ENCODE data around the gene TSEN34. TPM values are rescaled to one million over a fixed set of nuclear protein-coding genes. Genes with fewer than 3 reads are reported as not detected.
"Not testable (repeated sequence)": the region's sequence is repeated elsewhere in the genome, so short reads cannot be mapped to it uniquely, and the experiment has no call there.

TSEN34 gene
- total RNA-seq, 1 donor from 2014 or later = 95.1 TPM

DNA sequence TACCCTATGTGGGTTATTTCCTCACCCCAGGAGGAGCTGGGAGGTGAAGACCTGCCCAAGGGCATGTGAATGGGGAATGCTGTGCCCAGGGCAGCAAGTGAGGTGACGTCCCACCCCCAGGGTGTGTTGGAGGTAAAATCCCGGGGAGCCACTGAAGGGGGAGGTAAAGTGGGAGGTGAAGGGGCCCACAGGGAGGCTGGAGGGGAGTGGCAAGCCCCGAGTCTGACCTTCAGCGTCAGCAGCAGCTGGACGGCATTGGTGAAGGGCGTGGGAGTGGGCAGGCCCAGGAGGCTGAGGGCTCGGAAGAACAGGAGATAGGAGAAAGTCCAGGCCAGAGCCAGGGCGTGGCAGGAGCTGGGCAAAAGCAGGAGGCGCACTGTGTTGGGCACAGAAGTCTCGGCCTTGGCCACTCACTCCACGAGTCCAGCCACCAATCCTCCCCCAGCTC, 4.2 kb upstream of the TSEN34 start:
- DNase-seq (ENCODE audit: low read depth) = no peak

DNA sequence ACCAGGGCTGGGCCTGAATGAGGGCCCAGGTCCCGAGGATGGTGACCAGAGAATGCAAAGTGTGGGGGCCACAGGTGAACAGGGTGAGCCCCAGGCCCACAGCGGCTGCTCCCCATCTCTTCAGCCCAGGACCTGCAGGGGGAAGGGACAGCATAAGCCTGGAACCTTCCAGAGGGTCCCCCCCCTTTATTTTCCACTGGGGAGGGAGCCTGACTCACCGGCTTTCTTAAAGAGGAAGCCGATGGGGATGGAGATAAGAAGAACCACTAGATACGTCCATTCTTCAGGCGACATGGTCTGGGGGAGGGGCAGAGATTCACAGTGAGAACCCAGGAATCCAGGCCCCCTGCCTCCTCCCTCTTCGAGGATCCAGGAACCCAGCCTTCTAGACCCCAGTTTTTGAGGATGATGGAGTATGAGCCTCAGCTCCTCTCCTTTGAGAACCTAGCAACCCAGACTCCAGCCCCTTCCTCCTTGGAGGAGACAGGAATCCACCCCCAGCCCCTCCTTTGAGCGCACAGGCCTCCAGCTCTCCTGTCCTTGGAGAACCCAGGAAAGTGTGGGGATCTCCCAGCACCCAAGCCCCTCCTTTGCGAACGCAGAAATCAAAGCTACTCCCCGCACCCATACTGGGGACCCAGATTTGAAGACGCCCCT, 2.8 kb upstream of the TSEN34 start:
- no peak for DNase-seq (ENCODE audit: low read depth)

DNA sequence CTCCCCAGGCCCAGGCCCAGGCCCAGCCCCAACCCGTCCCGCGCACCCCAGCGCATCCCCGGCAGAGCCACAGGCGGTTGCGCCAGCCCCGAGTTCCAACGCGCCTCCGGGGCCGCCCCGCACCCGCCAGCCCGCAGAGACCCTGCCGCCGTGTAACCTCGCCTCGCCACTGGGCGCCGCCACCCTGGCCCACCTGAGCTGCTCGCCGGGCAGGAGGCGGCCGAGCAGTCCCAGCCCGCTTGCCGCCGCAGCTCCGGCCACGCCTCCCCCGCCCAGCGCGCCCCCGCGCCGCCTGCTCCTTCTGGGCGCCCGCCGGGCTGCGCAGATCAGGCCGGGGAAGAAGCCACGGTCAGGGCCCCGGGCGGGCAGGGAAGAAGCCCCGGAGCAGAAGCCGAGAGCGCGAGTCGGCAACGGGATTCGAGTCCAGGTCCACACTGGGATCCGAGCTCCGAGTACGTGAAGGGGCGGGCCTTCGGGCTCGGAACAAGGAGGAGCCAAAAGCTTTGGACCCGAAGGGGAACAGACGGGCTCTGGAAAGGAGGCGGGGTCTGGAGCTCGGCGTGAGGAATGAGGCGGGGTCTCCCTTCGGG, 1.9 kb upstream of the TSEN34 start, which contains the start of gene MBOAT7:
TSS of gene MBOAT7 (minus strand) at position 436 of the 590 bp plus-strand sequence. CDS start 1,072 bp downstream, outside the sequence.
- no peak for DNase-seq (ENCODE audit: low read depth)

DNA sequence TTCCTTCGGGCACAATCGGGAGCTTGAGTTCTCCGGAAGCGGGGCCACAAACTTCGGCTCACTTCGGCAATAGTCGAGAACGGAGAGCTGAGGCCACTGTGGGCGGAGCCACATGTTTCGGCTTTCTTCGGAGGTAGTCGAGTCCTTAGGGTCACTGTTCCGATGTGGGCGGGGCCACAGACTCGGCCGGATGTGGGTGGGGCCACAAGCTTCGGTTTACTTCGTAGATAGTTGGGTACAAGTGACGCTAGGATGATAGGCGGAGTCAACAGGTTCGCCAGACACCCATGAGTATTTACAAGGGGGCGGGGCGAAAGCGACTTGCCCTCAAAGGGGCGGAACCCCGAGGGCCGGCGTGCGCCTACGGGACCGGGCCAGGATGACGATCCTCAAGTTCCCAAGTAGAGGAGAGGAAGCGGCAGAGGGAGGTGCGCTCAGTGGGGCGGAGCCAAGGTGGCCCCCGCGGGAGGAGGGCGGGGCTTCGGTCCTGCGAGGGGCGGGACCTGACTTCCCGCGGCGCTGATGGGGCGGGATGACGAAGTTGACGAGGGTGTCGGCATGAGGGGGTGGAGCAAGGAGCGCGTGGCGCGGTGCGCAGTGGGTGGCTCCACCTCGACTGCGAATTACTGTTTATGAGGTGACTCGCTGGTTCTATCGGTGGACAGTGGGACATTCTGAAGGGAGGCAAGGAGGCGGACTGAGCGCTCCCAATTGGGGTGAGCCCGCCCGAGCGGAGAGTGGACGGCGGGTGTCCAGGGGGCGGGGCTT, 1.2 kb upstream of the TSEN34 start:
- peak; percentile 100 for DNase-seq (ENCODE audit: low read depth)

DNA sequence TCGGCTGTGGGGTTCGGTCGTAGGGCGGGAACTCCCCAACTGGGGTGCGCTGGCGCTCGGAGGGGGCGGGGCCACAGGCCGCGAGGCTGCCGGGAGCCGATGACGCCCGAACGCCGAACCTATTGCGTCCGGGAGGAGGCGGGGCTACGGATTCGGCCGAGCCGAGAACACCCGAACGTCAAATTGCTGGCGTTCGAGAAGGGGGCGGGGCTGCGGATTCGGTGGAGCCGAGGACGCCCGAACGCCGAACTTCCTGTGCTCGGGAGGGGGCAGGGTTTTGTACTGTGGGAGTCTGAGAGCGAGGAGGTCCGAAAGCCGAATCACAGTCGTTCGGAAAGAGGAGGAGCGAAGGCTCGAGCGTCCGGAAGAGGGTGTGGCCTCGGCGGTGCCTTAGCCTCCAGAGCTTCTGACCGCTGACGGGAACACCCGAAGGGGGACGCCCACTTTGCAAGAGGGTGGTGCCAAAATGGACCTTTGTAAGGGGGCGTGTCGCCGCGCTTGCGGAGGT, 551 bp upstream of the TSEN34 start:
- DNase-seq (ENCODE audit: low read depth) = peak; percentile 99

DNA sequence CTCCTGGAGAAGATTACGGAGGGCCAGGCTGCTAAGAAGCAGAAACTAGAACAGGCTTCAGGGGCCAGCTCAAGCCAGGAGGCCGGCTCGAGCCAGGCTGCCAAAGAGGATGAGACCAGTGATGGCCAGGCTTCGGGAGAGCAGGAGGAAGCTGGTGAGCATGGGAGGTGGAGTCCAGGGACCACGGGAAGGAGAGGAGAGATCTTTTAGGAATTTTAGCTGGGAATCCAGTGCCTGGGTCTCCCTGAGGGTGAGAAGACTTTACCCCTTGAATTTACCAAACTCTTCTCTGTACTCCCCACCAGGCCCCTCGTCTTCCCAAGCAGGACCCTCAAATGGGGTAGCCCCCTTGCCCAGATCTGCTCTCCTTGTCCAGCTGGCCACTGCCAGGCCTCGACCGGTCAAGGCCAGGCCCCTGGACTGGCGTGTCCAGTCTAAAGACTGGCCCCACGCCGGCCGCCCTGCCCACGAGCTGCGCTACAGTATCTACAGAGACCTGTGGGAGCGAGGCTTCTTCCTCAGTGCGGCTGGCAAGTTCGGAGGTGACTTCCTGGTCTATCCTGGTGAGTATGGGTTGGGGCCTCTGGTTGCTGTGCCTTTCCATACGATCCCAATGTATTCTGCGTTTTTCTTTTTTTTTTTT, 824 bp downstream of the TSEN34 start:
- DNase-seq (ENCODE audit: low read depth) = no peak

DNA sequence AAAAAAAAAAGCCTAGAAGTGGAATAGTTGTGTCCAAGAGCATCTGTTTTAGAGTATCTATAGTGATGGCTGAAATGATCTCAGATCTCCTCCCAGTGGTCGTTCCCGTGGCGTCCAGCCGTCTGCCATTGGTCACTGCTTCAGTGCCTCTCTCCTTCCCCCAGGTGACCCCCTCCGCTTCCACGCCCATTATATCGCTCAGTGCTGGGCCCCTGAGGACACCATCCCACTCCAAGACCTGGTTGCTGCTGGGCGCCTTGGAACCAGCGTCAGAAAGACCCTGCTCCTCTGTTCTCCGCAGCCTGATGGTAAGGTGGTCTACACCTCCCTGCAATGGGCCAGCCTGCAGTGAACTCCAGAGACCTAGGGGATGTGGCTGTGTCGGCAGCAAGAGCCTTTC, 1.9 kb downstream of the TSEN34 start:
- DNase-seq (ENCODE audit: low read depth) = no peak

DNA sequence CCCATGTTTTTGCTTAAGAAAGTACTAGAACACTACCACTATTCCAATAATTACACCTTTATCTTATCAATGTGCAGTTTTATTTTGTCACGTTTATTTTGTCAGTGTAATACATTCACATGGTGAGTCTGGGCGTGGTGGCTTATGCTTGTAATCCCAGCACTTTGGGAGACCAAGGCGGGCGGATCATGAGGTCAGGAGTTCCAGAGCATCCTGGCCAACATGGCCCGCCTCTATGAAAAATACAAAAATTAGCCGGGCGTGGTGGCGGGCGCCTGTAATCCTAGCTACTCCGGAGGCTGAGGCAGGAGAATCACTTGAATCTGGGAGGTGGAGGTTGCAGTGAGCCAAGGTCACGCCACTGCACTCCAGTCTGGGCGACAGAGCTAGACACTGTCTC, 3.4 kb downstream of the TSEN34 start:
- DNase-seq (ENCODE audit: low read depth) = not testable (repeated sequence)

DNA sequence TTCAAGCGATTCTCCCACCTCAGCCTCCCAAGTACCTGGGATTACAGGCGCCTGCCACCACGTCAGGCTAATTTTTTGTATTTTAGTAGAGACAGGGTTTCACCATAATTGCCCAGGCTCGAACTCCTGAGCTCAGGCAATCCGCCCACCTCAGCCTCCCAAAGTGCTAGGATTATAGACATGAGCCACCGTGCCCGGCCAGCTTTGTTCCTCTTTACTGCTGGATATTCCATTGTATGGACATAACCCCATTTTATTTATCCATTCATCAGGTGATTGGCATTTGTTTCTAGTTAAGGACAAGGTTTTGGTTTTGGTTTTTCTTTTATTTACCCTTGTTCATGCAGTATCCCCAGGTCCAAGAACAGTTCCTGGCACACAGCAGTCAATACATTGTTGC, 5.4 kb downstream of the TSEN34 start:
- no peak for DNase-seq (ENCODE audit: low read depth)

DNA sequence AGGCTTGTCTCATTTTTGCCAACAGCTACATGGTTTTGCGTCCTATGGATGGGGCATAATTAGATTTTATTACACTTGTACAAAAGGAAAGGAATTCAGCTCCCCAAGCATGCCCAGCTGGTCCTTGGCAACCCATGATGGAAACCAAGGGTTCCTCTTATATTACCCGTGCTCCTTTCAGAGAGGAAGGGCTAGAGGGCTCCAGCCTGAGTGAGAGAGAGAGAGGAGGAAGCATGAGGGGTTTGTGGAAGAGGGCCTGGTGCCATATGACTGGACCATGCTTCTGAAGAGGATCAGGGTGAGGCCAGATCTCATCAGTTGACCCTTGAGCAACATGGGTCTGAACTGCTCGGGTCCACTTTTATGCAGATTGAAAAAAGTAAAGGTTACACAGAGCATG, 6.0 kb downstream of the TSEN34 start:
- no peak for DNase-seq (ENCODE audit: low read depth)

DNA sequence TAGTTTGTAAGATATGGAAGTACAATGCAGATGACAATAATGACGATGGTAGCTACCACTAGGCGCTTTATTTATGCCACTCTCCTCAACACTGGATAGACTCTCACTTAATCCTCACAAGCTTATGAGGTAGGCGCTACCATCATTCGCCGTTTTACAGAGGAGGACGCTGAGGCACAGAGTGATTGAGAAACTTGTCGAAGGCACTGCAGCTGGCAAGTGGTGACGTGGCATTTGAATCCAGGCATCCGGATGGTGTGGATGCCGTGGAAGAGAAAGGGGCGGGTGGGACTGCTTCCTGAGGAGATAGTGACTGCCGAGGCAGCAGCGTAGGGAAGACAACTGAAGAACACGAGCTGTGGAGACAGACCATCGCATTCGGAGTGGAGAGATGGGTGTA, 8.3 kb downstream of the TSEN34 start:
- DNase-seq (ENCODE audit: low read depth) = no peak

DNA sequence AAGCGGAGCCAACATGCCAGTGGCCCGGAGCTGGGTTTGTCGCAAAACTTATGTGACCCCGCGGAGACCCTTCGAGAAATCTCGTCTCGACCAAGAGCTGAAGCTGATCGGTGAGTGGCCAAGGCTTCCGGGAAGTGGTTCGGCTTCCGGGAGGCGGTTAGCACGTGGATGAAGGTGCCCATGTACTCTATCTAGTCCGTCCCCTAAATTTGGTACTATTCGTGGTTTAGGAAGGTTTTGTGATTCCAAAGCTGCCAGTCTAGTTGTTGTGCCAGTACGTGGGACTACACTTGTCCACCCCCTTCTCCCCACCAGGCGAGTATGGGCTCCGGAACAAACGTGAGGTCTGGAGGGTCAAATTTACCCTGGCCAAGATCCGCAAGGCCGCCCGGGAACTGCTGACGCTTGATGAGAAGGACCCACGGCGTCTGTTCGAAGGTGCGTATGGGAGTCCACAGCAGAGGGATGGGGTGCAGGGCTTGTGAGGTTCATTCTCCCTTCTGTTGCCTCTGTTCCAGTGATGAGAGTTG, 10.1 kb downstream of the TSEN34 start:
- no peak for DNase-seq (ENCODE audit: low read depth)

DNA sequence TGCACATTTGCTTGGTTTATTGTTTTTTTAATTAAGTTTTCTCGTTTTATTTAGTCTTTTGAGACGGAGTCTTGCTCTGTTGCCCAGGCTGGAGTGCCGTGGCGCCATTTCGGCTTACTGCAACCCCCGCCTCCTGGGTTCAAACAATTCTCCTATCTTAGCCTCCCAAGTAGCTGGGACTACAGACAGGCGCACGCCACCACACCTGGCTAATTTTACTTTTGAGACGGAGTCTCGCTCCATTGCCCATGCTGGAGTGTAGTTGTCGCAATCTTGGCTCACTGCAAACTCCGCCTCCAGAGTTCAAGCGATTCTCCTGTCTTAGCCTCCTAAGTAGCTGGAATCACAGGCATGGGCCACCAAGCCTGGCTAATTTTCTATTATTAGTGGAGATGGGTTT, 10.9 kb downstream of the TSEN34 start:
- no peak for DNase-seq (ENCODE audit: low read depth)

DNA sequence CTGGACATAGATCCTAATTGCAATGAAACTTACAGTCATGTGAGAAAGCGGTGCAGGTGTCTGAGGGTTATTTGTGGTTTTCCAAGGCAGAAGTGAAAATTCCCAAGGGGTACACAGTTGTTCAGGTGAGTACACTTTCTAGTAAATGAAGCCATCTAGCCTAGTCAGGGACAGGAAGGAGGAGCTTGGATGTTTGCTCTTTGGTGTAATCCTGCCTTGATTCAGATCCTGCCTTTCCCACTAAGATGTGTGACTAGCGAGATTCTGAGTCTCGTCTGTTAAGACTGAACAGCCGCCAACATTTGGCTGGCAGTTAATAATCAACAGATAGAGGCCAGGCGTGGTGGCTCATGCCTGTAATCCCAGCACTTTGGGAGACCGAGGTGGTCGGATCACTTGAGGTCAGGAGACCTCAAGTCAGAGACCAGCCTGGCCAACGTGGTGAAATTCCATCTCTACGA, 12.1 kb downstream of the TSEN34 start:
- DNase-seq (ENCODE audit: low read depth) = no peak

DNA sequence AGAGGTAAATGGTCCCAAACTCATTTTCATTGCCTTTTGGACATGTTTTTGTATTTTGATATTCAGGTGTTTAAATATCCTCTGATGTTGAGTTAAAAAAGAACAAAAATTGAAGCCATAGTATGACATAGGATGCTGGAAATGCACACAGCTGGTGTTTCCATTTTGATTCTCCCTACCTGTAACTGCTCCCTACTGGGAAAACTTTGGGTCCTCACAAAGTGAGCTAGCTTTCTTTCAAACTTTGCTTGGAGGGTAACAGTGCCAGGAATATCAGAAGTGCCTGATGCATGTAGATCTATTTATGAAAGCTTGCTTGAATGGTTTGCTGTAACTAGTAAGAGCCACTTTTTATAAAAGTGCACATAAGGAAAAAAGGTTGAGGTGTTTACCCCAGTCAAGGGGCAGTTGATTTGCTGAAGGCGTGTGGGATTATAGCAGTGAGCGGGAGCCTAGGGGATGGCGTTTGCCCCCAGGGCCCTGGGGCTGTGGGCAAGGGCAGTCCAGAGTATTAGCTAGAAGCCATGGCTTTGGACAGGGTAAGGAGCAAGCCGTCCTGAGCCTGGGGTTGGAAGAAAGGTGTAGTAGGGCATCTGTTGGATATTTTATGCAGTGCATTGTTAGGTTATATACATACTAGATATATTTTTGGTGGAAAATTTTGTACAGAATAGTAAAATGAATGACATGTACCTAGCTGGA, 13.8 kb downstream of the TSEN34 start:
- DNase-seq (ENCODE audit: low read depth) = no peak

DNA sequence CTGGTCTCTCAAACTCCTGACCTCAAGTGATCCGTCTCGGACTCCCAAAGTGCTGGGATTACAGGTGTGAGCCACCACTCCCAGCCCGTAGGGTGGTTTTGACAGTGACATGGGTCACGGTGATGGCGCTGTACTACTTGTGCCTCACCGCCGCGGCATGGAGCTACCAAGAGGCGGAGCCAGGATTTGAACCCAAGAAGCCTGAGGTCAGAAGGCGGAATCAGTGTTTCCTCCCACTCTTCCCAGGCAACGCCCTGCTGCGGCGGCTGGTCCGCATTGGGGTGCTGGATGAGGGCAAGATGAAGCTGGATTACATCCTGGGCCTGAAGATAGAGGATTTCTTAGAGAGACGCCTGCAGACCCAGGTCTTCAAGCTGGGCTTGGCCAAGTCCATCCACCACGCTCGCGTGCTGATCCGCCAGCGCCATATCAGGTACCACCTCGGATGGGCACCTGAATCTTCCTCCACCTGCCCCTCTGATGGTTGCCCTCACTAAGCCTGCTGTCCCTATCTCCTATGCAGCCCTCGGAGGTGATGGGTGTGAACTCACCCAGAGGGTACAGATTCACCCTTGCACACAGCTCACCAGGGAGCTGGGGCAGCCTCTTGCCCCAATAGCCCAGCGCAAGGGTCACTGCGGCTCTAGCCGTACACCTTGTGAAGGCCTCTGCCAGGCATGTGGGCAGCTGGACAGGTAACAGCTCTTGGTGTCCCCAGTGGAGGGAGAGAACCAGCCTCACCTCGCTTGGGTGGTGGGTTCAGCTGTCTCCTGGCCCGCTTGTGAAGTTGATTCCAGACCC, 15.1 kb downstream of the TSEN34 start:
- DNase-seq (ENCODE audit: low read depth) = no peak

DNA sequence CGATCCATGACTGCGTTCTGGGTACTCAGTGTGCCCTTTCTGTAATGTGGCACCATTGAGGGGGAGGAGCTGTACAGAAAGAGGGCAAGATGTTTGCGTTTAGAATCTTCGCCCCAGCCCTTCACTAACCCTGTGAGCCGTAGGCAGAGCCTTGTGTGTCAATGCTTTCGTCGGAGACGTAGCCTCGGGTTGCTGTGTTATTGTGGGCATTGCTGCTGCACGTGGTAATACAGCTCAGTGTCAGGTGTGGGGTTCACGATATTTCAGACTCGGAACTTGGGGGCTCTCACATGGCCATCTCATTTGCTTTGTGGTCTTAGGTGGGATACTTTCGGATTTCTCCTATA, 15.7 kb downstream of the TSEN34 start:
- no peak for DNase-seq (ENCODE audit: low read depth)

DNA sequence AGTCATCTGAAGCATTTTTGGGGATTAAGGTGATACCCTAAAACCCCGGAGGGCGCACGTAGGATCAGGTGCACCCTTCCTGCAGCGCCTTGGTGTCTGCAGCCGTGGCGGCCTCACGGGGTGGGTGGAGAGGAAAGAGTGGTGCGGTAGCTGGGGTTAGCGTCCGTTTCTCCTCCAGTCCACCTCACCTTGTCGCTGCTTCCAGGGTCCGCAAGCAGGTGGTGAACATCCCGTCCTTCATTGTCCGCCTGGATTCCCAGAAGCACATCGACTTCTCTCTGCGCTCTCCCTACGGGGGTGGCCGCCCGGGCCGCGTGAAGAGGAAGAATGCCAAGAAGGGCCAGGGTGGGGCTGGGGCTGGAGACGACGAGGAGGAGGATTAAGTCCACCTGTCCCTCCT, 16.1 kb downstream of the TSEN34 start:
- not testable (repeated sequence) for DNase-seq (ENCODE audit: low read depth)

DNA sequence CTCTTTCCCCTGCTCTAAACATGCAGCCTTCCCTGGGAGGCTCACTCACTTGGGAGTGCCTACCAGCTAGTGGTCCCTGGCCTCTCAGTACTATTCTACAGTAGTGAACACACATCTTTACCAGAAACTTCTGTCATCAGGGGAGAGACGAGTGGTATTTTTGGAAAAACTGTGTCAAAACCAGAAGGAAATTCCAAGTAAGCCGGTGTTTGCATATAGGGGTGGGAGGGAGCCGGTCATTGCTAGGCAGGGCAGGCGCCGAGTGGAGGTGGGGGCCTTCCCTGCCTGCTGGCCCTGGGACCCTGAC, 16.5 kb downstream of the TSEN34 start:
- no peak for DNase-seq (ENCODE audit: low read depth)
